HG03469 (cell line): ENCODE results near the gene ANKRD6.
"Not testable (repeated sequence)": the region's sequence is repeated elsewhere in the genome, so short reads cannot be mapped to it uniquely, and the experiment has no call there.

Experiments used
- ATAC-seq: cut with Tn5 transposase; IDR thresholded peaks from one replicate; pipeline ENCODE4 v1.9.1; 2021; ENCODE audit warnings: mild to moderate bottlenecking, moderate library complexity, moderate number of reproducible peaks; ENCODE audit not compliant: unreplicated experiment

The ANKRD6 gene

GRCh38 chr6:89432875-89433251 lies at the start of gene ANKRD6:
ANKRD6 (plus strand) TSS chr6:89433152; CDS start chr6:89566977, 133,825 bp downstream.
- ATAC-seq, result peak; percentile 75

DNA sequence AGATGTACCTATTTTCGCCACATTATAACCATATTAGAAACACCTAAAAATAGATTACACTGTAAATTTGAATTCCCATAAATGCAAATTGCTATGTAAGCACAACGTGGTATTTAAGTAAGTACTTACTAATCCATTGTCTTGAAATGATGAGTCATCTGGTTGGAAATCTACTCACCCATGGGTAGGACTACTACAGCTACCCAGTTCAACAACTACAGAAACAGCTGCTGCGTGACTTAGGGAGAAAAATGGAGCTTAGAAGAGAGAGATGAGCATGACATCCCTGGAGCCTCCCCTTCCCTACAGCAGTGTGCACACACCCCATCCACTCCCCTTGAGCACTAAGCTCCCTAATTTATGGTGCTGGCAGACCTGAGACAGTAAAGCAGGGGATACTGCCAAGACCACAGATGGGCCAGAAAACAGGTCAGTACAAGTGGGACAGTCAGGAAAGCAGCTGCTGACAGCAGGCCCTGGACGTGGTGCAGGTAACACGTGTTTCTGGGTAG lies 47.7 kb upstream of the ANKRD6 start:
- no peak for ATAC-seq

DNA sequence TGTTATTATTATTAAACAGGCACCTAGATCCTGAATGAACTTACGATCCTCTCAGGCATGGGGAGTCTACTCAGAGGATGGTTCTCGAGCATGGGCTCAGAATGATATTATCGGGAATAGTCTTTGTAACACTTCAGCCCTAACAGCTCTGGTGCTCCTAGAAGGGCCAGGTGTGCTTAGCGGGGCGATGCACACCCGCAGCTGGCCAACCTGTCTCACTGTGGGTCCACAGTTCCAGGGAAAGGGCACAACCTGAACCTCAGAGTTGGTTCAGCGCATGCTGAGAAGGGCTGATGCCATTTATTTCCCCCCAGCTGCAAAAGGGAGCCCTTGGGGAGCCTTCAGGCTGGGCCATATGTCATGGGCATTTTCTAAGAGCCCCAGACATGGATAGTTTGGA lies 47.1 kb upstream of the ANKRD6 start:
- no peak for ATAC-seq

DNA sequence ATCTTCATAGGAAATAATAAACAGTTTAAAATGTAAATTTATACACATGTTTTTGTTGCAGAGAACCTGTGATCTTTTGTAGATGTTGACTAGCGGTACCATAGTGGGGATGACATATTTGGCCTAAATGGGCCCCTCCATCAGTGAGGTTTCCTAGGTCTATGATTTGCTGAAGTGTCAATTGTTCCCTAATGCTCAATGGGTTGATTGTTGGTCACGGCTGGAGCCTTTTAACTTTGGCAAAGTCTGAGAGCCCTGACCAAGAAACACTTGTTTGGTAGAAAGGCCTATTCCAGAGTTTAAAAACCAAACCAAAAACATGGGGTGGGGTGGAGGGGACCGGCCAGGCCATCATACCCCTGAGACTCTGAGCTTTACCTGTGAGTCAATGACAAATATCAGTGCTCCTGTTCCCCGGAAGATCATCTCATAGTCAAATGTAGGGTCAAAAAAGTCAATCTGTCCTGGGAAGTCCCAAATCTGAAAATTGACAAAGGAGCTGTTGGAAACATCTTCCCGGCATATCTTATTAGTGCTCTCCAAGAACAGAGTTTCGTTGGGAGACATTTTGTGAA lies 45.9 kb upstream of the ANKRD6 start:
- no peak for ATAC-seq

- peak; percentile 95 for ATAC-seq
Observed at GRCh38 chr6:89387516-89388201, 45.3 kb upstream of the ANKRD6 start.

DNA sequence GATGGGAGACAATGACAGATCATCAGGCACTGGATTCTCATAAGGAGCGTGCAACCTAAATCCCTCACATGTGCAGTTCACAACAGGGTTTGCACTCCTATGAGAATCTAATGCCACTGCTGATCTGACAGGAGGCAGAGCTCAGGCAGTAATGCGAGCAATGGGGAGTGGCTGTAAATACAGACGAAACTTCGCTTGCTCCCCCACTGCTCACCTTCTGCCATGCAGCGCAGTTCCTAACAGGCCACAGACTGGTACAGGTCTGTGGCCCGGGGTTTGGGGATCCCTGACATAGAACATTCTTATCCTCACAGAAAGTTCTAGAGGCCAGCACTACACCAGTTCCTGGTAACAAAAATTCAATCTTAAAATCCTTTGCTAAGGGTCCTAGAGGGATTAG lies 44.1 kb upstream of the ANKRD6 start:
- ATAC-seq, result no peak

DNA sequence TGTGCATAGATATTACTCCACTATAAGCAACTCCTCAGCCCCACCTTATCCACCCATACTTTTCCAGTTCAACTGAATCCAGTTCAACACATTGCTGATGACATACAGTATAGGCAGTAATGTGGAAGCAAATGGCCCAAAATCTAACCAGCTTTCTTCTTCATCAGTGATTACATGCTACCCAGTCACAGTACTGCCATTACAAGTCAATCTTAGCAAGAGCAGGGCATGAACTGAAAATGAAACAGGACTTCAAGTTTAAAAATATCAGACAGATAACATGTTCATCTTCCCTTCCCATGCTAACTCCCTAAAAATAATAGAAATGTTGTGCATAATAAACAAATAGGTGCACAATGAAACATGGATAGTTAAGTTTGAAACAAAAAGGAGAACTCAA lies 40.1 kb upstream of the ANKRD6 start:
- no peak for ATAC-seq

- no peak for ATAC-seq
Observed at GRCh38 chr6:89393659-89394058, 39.3 kb upstream of the ANKRD6 start.

GRCh38 chr6:89397884-89398283 lies 35.1 kb upstream of the ANKRD6 start:
- not testable (repeated sequence) for ATAC-seq

- no peak for ATAC-seq
Observed at GRCh38 chr6:89398762-89399525, 34.0 kb upstream of the ANKRD6 start.

DNA sequence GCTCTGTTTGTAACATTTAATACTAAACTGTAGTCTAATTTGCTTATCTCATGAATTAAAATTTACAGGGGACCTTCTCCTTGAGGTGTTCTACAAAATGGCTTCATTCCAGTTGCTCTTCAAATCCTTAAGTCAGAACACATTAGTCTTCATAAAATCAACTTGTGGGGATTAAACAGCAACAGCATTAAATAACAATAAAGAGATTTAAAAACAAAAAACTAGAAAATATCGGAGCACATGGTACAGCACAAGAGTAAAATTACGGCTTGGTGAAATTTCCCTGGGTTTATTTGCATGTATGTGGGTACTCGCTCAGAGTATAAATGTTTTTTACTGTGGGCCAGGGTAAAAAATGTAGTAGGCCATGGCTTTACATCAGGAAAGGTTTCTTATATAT lies 32.9 kb upstream of the ANKRD6 start:
- ATAC-seq, result no peak

DNA sequence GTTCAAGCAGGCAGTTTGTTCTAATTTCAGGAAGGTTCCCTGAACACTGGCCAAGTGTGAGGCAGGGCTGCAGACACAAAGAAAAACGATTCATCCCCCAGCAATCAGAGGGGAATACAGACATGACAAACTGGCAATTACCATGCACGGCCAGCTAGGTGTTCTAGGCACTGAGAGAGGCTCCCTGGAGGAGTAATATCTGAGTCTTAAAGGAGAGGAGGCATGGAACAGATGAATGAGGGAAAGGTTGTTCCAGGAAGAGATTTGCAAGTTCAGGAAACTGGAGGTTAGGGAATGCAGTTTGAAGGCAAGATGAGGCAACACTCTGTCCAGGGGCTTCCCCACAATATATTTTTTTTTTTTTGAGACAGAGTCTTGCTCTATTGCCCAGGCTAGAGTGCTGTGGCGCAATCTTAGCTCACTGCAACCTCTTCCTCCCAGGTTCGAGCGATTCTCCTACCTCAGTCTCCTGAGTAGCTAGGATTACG lies 32.0 kb upstream of the ANKRD6 start:
- no peak for ATAC-seq

DNA sequence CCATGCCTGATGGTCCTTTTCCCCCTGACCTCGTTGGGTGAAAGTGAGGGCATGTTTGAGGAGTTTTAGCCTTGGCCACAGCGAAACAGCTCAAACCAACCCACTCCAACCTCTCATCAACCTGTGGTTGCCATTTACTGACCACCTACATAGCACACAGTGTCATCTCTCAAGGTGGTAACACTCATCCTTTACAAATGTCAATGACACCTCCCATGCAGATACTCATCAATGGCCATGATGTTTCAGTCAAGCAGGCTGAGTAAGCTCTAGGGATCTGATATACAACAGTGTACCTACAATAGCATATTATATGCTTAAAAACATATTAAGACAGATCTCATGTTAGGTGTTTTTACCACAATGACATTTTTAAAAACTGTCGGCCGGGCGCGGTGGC lies 30.2 kb upstream of the ANKRD6 start:
- ATAC-seq, result no peak

DNA sequence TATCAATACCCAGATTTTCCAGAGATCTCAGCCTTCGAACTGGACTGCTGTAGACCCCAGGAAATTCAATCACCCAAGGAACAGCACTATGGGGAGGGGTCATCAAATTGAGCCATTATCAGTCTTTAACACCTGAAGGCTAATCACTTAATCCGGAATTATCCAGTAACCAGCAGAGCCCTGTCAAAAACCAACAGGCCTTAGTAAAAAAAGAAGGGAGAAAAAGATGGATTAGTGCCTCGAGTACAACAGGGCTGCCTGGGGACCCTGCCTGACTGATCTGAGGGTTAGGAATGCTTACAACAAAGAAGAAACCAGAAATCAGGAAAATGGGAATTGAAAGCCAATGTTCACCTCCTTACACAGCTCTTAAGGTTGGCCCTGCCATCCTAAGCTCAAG lies 28.4 kb upstream of the ANKRD6 start:
- no peak for ATAC-seq

- ATAC-seq, result no peak
Observed at GRCh38 chr6:89406141-89406540, 26.8 kb upstream of the ANKRD6 start.

GRCh38 chr6:89409461-89410035 lies 23.4 kb upstream of the ANKRD6 start:
- ATAC-seq, result no peak

DNA sequence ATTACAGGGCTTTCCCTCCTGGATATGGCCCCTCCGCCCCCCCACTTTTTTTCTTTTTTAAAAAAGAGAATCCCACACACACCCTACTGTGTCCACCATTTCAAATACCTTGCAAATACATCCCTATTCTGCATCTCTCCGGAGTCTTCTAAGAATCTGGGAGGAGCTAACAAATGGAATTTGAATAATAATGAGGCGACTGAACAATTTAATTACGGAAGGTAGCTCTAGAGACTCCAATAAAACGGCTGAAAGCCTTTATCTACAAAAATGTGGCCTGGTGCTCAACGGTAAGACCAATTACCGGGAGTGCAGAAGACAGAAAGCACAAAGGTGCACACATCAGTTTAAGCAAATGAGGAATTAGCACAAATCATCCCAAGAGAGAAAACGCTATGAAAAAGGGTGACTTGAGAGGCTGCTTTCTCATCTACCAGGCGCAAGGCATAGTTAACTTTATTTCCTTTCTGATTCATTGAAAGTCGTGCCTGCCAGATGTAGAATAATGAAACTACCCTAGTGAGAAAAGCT lies 22.7 kb upstream of the ANKRD6 start:
- no peak for ATAC-seq

DNA sequence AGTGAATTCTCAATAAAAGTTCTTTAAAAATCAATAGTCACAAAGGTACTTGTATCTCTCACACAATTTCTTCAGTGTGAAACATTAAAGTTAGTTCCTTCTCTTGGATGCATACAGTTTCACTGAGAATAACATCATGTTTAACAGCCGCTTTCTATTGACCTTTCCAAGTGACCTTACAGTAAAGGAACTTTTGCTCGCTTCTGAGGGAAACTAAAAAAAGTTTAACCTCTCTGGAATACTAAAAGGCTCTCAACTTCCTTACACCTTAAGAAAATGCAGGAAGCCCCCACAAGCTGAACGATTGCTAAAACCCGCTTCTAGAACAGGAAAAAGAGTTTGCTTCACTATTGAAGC lies 22.2 kb upstream of the ANKRD6 start:
- ATAC-seq, result no peak

GRCh38 chr6:89411145-89412070 lies 21.5 kb upstream of the ANKRD6 start:
- ATAC-seq, result peak; percentile 7
